Measurements from ENCODE around the gene COL5A1.

- no peak for TF ChIP-seq CTCF (IDR thresholded peaks at IDR 0.05)
- no peak for TF ChIP-seq EZH2 (IDR thresholded peaks at IDR 0.05)
- no peak for TF ChIP-seq EZH2phosphoT487 (IDR thresholded peaks at IDR 0.05)
These were observed 65.6 kb downstream of the COL5A1 start for GRCh38 chr9:134707031-134707680.
